Duodenal mucosa (tissue), 2 donors: ENCODE measurements around the gene DDX52.
"Not testable (repeated sequence)": the region's sequence is repeated elsewhere in the genome, so short reads cannot be mapped to it uniquely, and the experiment has no call there.

ENCODE experiments used
- H3K27ac ChIP-seq: one replicate; pipeline ENCODE4 v1.7.0; 2013; ENCODE audit warnings: low read depth, low read length
- H3K27me3 ChIP-seq, 2 donors: one replicate each; pipeline ENCODE4 v1.7.0; 2013; ENCODE audit warnings: low read length in 2 of 2, control low read depth in 1 of 2; ENCODE audit not compliant: insufficient read depth in 2 of 2, control insufficient read depth in 1 of 2
- H3K36me3 ChIP-seq, 2 donors: one replicate each; pipeline ENCODE4 v1.7.0; 2013; ENCODE audit warnings: low read length in 2 of 2, control low read depth in 1 of 2; ENCODE audit not compliant: insufficient read depth in 2 of 2, control insufficient read depth in 1 of 2
- H3K4me1 ChIP-seq, 2 donors: one replicate each; pipeline ENCODE4 v1.7.0; 2013; ENCODE audit warnings: low read length in 2 of 2, control low read depth in 1 of 2; ENCODE audit not compliant: insufficient read depth in 2 of 2, control insufficient read depth in 1 of 2
- H3K4me3 ChIP-seq, 2 donors: one replicate each; pipeline ENCODE4 v1.7.0; 2013; ENCODE audit warnings: low read length in 2 of 2, low read depth in 1 of 2
- H3K9ac ChIP-seq, 2 donors: one replicate each; pipeline ENCODE4 v1.7.0; 2013; ENCODE audit warnings: low read length in 2 of 2, low read depth in 1 of 2
- H3K9me3 ChIP-seq, 2 donors: one replicate each; pipeline ENCODE4 v1.7.0; 2013; ENCODE audit warnings: low read length in 2 of 2, control low read depth in 1 of 2; ENCODE audit not compliant: control insufficient read depth in 1 of 2

The DDX52 gene, protein sequence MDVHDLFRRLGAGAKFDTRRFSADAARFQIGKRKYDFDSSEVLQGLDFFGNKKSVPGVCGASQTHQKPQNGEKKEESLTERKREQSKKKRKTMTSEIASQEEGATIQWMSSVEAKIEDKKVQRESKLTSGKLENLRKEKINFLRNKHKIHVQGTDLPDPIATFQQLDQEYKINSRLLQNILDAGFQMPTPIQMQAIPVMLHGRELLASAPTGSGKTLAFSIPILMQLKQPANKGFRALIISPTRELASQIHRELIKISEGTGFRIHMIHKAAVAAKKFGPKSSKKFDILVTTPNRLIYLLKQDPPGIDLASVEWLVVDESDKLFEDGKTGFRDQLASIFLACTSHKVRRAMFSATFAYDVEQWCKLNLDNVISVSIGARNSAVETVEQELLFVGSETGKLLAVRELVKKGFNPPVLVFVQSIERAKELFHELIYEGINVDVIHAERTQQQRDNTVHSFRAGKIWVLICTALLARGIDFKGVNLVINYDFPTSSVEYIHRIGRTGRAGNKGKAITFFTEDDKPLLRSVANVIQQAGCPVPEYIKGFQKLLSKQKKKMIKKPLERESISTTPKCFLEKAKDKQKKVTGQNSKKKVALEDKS

DNA sequence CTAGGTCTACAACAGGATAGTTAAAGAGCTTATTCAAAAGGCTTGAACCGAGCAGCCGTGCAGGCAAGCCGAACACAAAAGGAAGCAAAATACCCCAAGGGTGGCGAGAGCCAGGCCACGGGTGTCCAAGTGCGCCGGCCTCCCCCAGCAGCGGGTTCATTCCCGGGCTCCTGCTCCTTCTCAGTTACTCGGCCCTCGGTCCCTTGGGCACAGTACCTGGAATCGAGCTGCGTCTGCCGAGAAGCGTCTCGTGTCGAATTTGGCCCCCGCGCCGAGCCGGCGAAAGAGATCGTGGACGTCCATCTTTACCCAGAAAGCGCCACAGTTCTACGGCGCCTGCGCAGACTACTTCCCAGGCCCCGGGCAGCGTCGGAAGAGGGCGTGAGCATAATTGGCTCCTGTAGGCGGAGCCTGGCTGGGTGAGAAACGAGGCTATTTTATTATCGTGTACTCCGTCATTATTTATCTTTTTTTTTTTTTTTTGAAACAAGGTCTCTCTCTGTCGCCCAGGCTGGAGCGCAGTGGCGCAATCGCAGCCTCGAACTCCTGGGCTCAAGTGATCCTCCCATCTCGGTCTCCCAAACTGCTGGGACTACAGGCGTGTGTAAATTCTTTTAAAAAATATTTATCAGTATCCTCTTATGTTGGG, at the start of gene DDX52:
Gene DDX52 (minus strand): TSS at position 329 of the 649 bp plus-strand sequence. CDS start 26 bp downstream, at position 303.
- peak within 1 kb of the TSS; percentile 91 to 92 for H3K9ac ChIP-seq
- peaks cover 0 to 3% of the 10 kb centered on the region in 2 donors for H3K27me3 ChIP-seq
- peaks cover 9 to 10% of the 10 kb centered on the region in 2 donors for H3K36me3 ChIP-seq
- peak within 1 kb of the TSS; percentile 67 for H3K27ac ChIP-seq
- peaks cover 19 to 23% of the 10 kb centered on the region in 2 donors for H3K4me1 ChIP-seq
- no peaks in the 10 kb centered on the region for H3K9me3 ChIP-seq
- peak within 1 kb of the TSS; percentile 90 to 96 for H3K4me3 ChIP-seq

DNA sequence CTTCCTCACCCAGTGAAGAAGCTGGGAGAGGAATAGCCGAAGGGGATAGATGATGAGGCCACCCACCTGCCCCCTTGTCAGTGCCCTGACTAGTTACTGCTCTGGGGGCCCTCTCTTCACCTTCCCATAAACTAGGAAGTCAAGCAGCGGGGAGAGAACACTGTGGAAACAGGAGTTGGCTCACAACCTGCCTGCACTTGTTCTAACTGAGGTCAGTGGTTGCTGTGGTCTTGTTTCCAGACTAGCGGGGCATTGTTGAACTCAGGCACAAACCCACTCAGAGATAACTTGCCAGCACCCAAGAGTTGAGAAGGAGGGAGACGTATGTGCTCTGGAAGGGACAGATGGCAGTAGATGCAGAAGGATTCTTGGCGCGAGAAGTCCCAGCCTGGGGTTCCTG, 48.6 kb upstream of the DDX52 start:
- Histone ChIP-seq H3K27me3 (no peaks in the 10 kb centered on the region), H3K27ac (no peak overlapping the region), H3K9me3 (no peaks in the 10 kb centered on the region), H3K9ac (no peak overlapping the region), H3K4me3 (no peak overlapping the region), H3K4me1 (peaks cover 8 to 13% of the 10 kb centered on the region in 2 donors), H3K36me3 (peaks cover 4 to 22% of the 10 kb centered on the region in 2 donors)

DNA sequence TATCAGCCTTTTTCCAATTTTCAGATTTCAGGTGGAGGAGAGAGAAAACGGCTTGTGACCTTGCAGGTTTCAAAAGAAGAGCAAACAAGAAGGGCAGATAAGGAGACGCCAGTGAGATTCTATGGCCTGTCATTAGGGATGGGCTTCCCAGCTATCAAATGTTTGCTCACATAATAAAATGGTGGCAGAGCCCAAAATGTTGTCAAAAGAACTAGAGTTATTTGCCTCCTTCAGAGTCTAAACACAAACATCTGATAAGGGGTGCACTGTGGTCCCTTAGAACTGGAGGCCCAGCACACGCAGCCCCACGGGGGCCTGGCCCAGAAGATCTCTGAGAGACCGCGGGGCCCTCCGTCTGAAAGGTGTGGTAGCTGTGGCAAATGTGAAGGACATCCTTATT, 46.1 kb upstream of the DDX52 start:
- no peaks in the 10 kb centered on the region for H3K9me3 ChIP-seq
- no peaks in the 10 kb centered on the region for H3K27me3 ChIP-seq
- H3K4me3 ChIP-seq, result no peak overlapping the region
- H3K27ac ChIP-seq, result no peak overlapping the region
- no peak overlapping the region for H3K9ac ChIP-seq
- peaks cover 4 to 5% of the 10 kb centered on the region in 2 donors for H3K4me1 ChIP-seq
- peaks cover 5 to 26% of the 10 kb centered on the region in 2 donors for H3K36me3 ChIP-seq

DNA sequence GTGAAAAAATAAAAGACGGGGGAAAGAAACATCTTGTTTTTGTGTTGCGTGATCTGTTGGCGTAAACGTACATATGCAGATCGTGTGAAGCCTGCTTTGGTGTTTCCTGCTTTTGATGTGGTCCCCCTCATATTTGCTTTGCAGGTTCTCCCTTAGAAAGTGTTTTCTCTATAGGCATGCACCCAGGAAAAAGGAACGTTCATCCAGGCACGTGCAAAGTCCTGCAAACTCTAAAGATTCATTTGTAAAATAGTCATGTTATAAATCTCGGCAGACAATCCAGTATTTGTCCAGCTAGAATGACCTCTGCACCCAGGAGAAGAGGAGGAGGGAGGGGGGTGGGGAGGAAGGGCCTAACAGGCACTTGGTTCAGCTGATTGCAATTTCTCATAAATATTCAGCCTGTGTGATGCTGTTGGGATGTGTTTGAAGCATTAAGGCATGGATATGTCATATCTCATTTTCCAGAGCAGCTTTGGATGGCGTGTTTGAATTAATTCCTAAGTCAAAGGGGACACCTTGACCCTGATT, 40.3 kb upstream of the DDX52 start:
- Histone ChIP-seq H3K4me1 (peaks cover 11% of the 10 kb centered on the region in 2 donors), H3K9me3 (no peaks in the 10 kb centered on the region), H3K9ac (no peak overlapping the region), H3K27me3 (no peaks in the 10 kb centered on the region), H3K4me3 (no peak overlapping the region), H3K27ac (no peak overlapping the region), H3K36me3 (peaks cover 5 to 10% of the 10 kb centered on the region in 2 donors)

DNA sequence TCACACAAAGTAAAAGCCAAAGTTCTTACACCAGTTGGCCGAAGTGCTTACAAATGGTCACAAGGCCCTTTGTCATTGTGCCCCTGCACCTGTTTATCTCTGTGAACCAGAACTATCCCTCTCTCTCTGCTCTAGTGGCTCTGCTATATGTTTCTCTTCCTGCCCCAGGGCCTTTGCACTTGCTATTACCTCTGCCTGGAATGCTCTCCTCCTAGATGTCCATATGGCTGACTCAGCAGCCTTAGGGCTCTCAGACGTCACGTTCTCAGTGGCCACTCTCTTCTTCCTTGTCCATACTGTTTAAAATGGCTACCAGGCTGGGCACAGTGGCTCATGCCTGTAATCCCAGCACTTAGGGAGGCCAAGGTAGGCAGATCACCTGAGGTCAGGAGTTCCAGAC, 38.8 kb upstream of the DDX52 start:
- no peak overlapping the region for H3K4me3 ChIP-seq
- H3K9ac ChIP-seq, result no peak overlapping the region
- peaks cover 5 to 6% of the 10 kb centered on the region in 2 donors for H3K36me3 ChIP-seq
- no peaks in the 10 kb centered on the region for H3K9me3 ChIP-seq
- peaks cover 11 to 17% of the 10 kb centered on the region in 2 donors for H3K4me1 ChIP-seq
- no peaks in the 10 kb centered on the region for H3K27me3 ChIP-seq
- no peak overlapping the region for H3K27ac ChIP-seq

DNA sequence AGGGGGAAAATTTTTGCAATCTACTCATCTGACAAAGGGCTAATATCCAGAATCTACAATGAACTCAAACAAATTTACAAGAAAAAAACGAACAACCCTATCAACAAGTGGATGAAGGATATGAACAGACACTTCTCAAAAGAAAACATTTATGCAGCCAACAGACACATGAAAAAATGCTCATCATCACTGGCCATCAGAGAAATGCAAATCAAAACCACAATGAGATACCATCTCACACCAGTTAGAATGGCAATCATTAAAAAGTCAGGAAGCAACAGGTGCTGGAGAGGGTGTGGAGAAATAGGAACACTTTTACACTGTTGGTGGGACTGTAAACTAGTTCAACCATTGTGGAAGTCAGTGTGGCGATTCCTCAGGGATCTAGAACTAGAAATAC, 36.7 kb upstream of the DDX52 start:
- H3K27ac ChIP-seq, H3K9ac ChIP-seq, H3K36me3 ChIP-seq, H3K4me3 ChIP-seq, H3K9me3 ChIP-seq, H3K27me3 ChIP-seq: not testable (repeated sequence)
- H3K4me1 ChIP-seq, result peaks cover 30% of the 10 kb centered on the region in 2 donors

DNA sequence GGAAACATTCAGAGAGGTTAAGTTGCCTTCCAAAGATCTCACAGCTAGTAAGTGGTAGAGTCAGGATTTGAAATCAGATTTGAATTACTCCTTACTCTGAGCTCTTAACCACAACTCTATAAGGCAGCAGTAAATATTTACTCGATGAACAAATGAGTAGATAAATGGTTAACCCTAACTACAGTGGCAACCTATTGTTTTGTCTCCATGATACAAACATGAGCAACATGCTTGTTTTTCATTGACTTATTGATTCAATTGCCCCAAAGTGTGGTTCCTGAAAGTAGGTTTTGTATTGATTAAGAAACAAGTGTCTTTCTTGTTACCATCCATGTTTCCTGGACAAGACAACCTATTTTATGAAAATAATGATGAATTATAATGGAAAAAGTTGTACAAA, 34.8 kb upstream of the DDX52 start:
- H3K27me3 ChIP-seq, result no peaks in the 10 kb centered on the region

DNA sequence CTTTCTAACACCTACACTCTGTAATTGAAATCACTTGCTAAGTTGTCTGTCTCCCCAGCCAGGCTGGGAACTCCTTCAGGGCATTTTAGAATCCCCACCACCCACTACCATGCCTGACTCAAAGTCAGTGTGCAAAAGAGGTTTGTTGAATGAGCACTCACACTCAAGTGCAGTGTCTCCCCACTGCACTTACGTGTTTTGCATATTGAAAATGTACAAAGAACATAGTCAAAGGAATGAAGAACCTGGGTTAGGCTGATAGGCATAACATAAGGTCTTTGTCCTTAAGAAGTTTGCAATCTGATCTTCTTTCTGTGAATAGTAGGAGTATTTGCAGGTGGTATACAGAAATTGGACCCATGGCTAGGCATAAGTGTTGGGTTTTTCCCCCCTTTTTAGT, 33.8 kb upstream of the DDX52 start:
- Histone ChIP-seq H3K4me1 (peaks cover 33 to 36% of the 10 kb centered on the region in 2 donors), H3K4me3 (no peak overlapping the region), H3K36me3 (no peaks in the 10 kb centered on the region), H3K27me3 (no peaks in the 10 kb centered on the region), H3K9me3 (no peaks in the 10 kb centered on the region), H3K27ac (no peak overlapping the region), H3K9ac (no peak overlapping the region)

More for the DNA sequence above, 34.8 kb upstream of the DDX52 start:
- no peak overlapping the region for H3K4me3 ChIP-seq
- no peak overlapping the region for H3K9ac ChIP-seq
- H3K27ac ChIP-seq, result no peak overlapping the region
- H3K9me3 ChIP-seq, result no peaks in the 10 kb centered on the region
- no peaks in the 10 kb centered on the region for H3K36me3 ChIP-seq
- H3K4me1 ChIP-seq, result peaks cover 28 to 30% of the 10 kb centered on the region in 2 donors

DNA sequence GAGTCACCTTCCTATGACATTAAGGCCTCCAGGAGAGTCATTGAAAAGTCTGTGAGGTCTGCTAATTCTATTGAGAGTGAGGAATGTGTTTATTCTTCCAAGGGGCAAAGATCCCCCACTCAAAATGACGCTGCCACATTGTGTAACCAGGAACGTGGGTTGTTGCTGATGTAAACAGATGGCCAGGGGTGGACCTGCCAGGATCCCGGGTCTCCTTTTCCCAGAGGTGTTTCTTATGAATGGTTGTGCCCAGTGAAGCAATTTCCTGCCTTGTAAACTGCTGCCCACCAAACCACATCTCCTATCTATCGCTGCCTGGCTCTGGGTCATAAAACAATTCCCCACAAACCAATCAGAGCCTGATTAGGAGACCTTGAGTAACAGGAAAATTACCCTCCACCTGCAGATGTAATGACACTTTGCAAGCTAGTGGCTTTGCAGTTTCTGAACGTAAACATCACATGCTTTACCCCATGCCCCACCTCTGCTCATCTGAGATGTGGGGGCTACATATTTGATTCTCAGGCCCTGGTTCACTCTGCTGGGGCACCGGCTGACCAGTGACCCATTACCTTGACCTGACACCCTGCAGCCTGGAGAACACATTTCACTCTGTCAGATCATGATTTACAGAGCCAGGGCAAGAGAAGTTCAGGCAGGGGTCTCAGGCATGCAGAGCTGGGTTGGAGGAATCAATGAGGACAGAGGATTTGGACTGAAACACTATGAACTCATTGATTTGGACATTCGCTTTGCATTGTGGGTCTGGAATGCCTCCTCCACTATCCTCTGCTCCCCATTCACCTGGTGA, 33.1 kb upstream of the DDX52 start:
- no peak overlapping the region for H3K9ac ChIP-seq
- H3K27me3 ChIP-seq, result no peaks in the 10 kb centered on the region
- no peak overlapping the region for H3K27ac ChIP-seq
- H3K4me1 ChIP-seq, result peaks cover 40 to 43% of the 10 kb centered on the region in 2 donors
- no peak overlapping the region for H3K4me3 ChIP-seq
- no peaks in the 10 kb centered on the region for H3K36me3 ChIP-seq
- H3K9me3 ChIP-seq, result no peaks in the 10 kb centered on the region
